Activated CD4-positive, alpha-beta T cell treated with anti-CD3 and anti-CD28 coated beads for 36 hours (primary cell): ENCODE measurements around the gene PHPT1. TPM values are rescaled to one million over a fixed set of nuclear protein-coding genes. Genes with fewer than 3 reads are reported as not detected.
A peak's percentile ranks its signal among the peaks of the same experiment; 100 is the strongest.
"Not testable (repeated sequence)": the region's sequence is repeated elsewhere in the genome, so short reads cannot be mapped to it uniquely, and the experiment has no call there.

Experiments used
- ATAC-seq: fragments of 200-7000 bp; cut with Tn5 transposase; one replicate; pipeline ENCODE4 v1.10.0; 2021; ENCODE audit warnings: mild to moderate bottlenecking, moderate library complexity
- CTCF ChIA-PET: fragments of 350-600 bp; sonication (Branson Sonifier 250); formaldehyde crosslinking; loops from one replicate; lab custom pipeline; 2021; ENCODE audit warnings: antibody characterized with exemption; lab: Charles Lee
- POLR2A ChIA-PET: fragments of 350-600 bp; sonication (Branson Sonifier 250); formaldehyde crosslinking; loops from one replicate; lab custom pipeline; 2021; ENCODE audit warnings: antibody characterized with exemption, inconsistent platforms; lab: Charles Lee
- DNase-seq: peaks from one replicate; pipeline ENCODE4 v3.0.0-alpha.2; 2020
- H3K27ac Mint-ChIP-seq: one replicate; pipeline ENCODE4 v1.8.0; 2021; ENCODE audit warnings: mixed read lengths
- H3K27me3 Mint-ChIP-seq: one replicate; pipeline ENCODE4 v1.8.0; 2021; ENCODE audit warnings: mixed read lengths
- H3K36me3 Mint-ChIP-seq: one replicate; pipeline ENCODE4 v1.8.0; 2021; ENCODE audit warnings: low read depth, mixed read lengths
- H3K4me1 Mint-ChIP-seq: one replicate; pipeline ENCODE4 v1.8.0; 2021; ENCODE audit warnings: mixed read lengths
- H3K4me3 Mint-ChIP-seq: one replicate; pipeline ENCODE4 v1.8.0; 2021; ENCODE audit warnings: mild to moderate bottlenecking, moderate library complexity, mixed read lengths
- H3K9me3 Mint-ChIP-seq: one replicate; pipeline ENCODE4 v1.8.0; 2021; ENCODE audit warnings: low read depth, mixed read lengths
- intact Hi-C, 2 experiments: fragments of 100-400 bp; cut with DNase I in 1 of 2; cut with micrococcal nuclease in 1 of 2; formaldehyde crosslinking; loops; one replicate each; pipeline versions ENCODE4 v1.14.2 to v1.15.1; 2022 to 2024; cut with DNase I, micrococcal nuclease
- total RNA-seq, 2 experiments: library from RNA; stranded (reverse); gene quantifications; one replicate each; pipeline ENCODE4 v1.2.3, GENCODE V29; 2021

The PHPT1 gene
- total RNA-seq, 2 experiments from 2014 or later, result 94.5 to 98.9 TPM

- no peak overlapping the region for H3K27ac Mint-ChIP-seq
- ATAC-seq, result no peak
- POLR2A ChIA-PET, result no interaction called here
These were observed 9.9 kb downstream of the PHPT1 start for GRCh38 chr9:136858844-136859757.

GRCh38 chr9:136860529-136860928, 11.3 kb downstream of the PHPT1 start:
- intact Hi-C loops, result no loop called here
- ChIA-PET POLR2A (no interaction called here), CTCF (interaction anchor here (0.5 to 0.9 kb wide), 2 partner anchors 15 to 174 kb away, joined by 3 read pairs; no protein-coding TSS in a partner anchor)
- H3K4me1 Mint-ChIP-seq, result peaks cover 12% of the 10 kb centered on the region
- no peak overlapping the region for H3K27ac Mint-ChIP-seq
- no peak for ATAC-seq
- no peaks in the 10 kb centered on the region for H3K9me3 Mint-ChIP-seq
- no peak overlapping the region for H3K4me3 Mint-ChIP-seq
- no peaks in the 10 kb centered on the region for H3K27me3 Mint-ChIP-seq
- H3K36me3 Mint-ChIP-seq, result peaks cover 15% of the 10 kb centered on the region
- no peak for DNase-seq

More at GRCh38 chr9:136858844-136859757, 9.9 kb downstream of the PHPT1 start:
- Mint-ChIP-seq H3K36me3 (peaks cover 12% of the 10 kb centered on the region), H3K4me1 (peaks cover 2% of the 10 kb centered on the region), H3K27me3 (no peaks in the 10 kb centered on the region), H3K9me3 (no peaks in the 10 kb centered on the region), H3K4me3 (no peak overlapping the region)
- intact Hi-C loops, result no loop called here
- no peak for DNase-seq
- CTCF ChIA-PET, result interaction anchor here (0.6 kb wide), 1 partner anchor 330 kb away, joined by 3 read pairs; no protein-coding TSS in a partner anchor

- Mint-ChIP-seq H3K4me3 (no peak overlapping the region), H3K27me3 (no peaks in the 10 kb centered on the region), H3K4me1 (peaks cover 12% of the 10 kb centered on the region), H3K27ac (no peak overlapping the region), H3K9me3 (no peaks in the 10 kb centered on the region), H3K36me3 (peaks cover 17% of the 10 kb centered on the region)
- POLR2A ChIA-PET, result no interaction called here
- intact Hi-C loops, result no loop called here
- ATAC-seq, result no peak
- DNase-seq, result no peak
- CTCF ChIA-PET, result interaction anchor here (0.9 to 1.3 kb wide), 3 partner anchors 15 to 22 kb away, joined by 3 read pairs; no protein-coding TSS in a partner anchor
These were observed 12.0 kb downstream of the PHPT1 start for GRCh38 chr9:136860933-136861873.

GRCh38 chr9:136861874-136862457, 12.8 kb downstream of the PHPT1 start:
- intact Hi-C loops, result no loop called here
- ChIA-PET CTCF (interaction anchor here (1.1 to 1.3 kb wide), 2 partner anchors 19 to 22 kb away, joined by 3 read pairs; no protein-coding TSS in a partner anchor), POLR2A (no interaction called here)
- Mint-ChIP-seq H3K27ac (no peak overlapping the region), H3K36me3 (peaks cover 17% of the 10 kb centered on the region), H3K9me3 (no peaks in the 10 kb centered on the region), H3K4me3 (no peak overlapping the region), H3K4me1 (peaks cover 12% of the 10 kb centered on the region), H3K27me3 (no peaks in the 10 kb centered on the region)
- DNase-seq (no peak), ATAC-seq (no peak)

GRCh38 chr9:136862849-136863622, 13.8 kb downstream of the PHPT1 start:
- intact Hi-C loops, result no loop called here
- CTCF ChIA-PET, result no interaction called here
- Mint-ChIP-seq H3K4me3 (no peak overlapping the region), H3K27me3 (no peaks in the 10 kb centered on the region), H3K27ac (no peak overlapping the region), H3K9me3 (no peaks in the 10 kb centered on the region), H3K4me1 (peaks cover 16% of the 10 kb centered on the region), H3K36me3 (peaks cover 17% of the 10 kb centered on the region)
- POLR2A ChIA-PET, result no interaction called here
- no peak for DNase-seq
- no peak for ATAC-seq

GRCh38 chr9:136863623-136864273, 14.5 kb downstream of the PHPT1 start:
- Mint-ChIP-seq H3K4me3 (no peak overlapping the region), H3K36me3 (peaks cover 19% of the 10 kb centered on the region), H3K27ac (no peak overlapping the region), H3K27me3 (no peaks in the 10 kb centered on the region), H3K4me1 (peaks cover 16% of the 10 kb centered on the region), H3K9me3 (no peaks in the 10 kb centered on the region)
- intact Hi-C loops, result no loop called here
- no peak for DNase-seq
- ChIA-PET POLR2A (interaction anchor here (0.6 kb wide), 1 partner anchor 20 kb away, joined by 7 read pairs; no protein-coding TSS in a partner anchor), CTCF (no interaction called here)
- ATAC-seq, result no peak

- ChIA-PET POLR2A (no interaction called here), CTCF (no interaction called here)
- intact Hi-C loops, result no loop called here
- Mint-ChIP-seq H3K36me3 (peaks cover 19% of the 10 kb centered on the region), H3K27ac (peak overlapping the region; percentile 38), H3K4me3 (peak overlapping the region; percentile 81), H3K27me3 (no peaks in the 10 kb centered on the region), H3K4me1 (peaks cover 16% of the 10 kb centered on the region), H3K9me3 (no peaks in the 10 kb centered on the region)
- ATAC-seq (no peak), DNase-seq (no peak)
These were observed 16.0 kb downstream of the PHPT1 start for GRCh38 chr9:136865041-136865767.

GRCh38 chr9:136865768-136866103, 16.5 kb downstream of the PHPT1 start:
- no peaks in the 10 kb centered on the region for H3K9me3 Mint-ChIP-seq
- no peaks in the 10 kb centered on the region for H3K27me3 Mint-ChIP-seq
- no peak for ATAC-seq
- ChIA-PET CTCF (interaction anchor here (0.6 kb wide), 1 partner anchor 39 kb away, joined by 3 read pairs; no protein-coding TSS in a partner anchor), POLR2A (no interaction called here)
- H3K27ac Mint-ChIP-seq, result peak overlapping the region; percentile 38
- H3K4me3 Mint-ChIP-seq, result peak overlapping the region; percentile 81
- intact Hi-C loops, result loop anchor here (1.0 to 2.0 kb wide), 10 partner anchors 15 to 127 kb away; partner anchors contain the start of genes FBXW5 (in 1 of the 2), PAXX (in 1 of the 2), PHPT1 (in 1 of the 2) and RABL6 (in 1 of the 2)
- peaks cover 17% of the 10 kb centered on the region for H3K36me3 Mint-ChIP-seq
- DNase-seq, result no peak
- H3K4me1 Mint-ChIP-seq, result peaks cover 16% of the 10 kb centered on the region

GRCh38 chr9:136866898-136867421, 17.8 kb downstream of the PHPT1 start:
- DNase-seq, ATAC-seq, H3K27me3 Mint-ChIP-seq, POLR2A ChIA-PET, H3K9me3 Mint-ChIP-seq: not testable (repeated sequence)
- H3K27ac Mint-ChIP-seq, result peak overlapping the region; percentile 55
- CTCF ChIA-PET, result interaction anchor here (1.0 kb wide), 1 partner anchor 10 kb away, joined by 3 read pairs; no protein-coding TSS in a partner anchor
- H3K4me1 Mint-ChIP-seq, result peaks cover 16% of the 10 kb centered on the region
- peaks cover 17% of the 10 kb centered on the region for H3K36me3 Mint-ChIP-seq
- H3K4me3 Mint-ChIP-seq, result peak overlapping the region; percentile 81
- intact Hi-C loops, result loop anchor here (1.0 to 2.0 kb wide), 10 partner anchors 14 to 125 kb away; partner anchors contain the start of genes FBXW5 (in 1 of the 2), PAXX (in 1 of the 2), PHPT1 (in 1 of the 2) and RABL6 (in 1 of the 2)
